H9 (cell line): Measurements from ENCODE around the gene HES6. TPM values are rescaled to one million over a fixed set of nuclear protein-coding genes. Genes with fewer than 3 reads are reported as not detected.
"Not testable (repeated sequence)": the region's sequence is repeated elsewhere in the genome, so short reads cannot be mapped to it uniquely, and the experiment has no call there.

ENCODE experiments used
- DNase-seq: peaks from one replicate; pipeline ENCODE4 v3.0.0-alpha.2; 2017
- H2AFZ ChIP-seq: one replicate; pipeline ENCODE4 v1.6.1; 2013; ENCODE audit warnings: mild to moderate bottlenecking, low read length, control low read depth, moderate library complexity
- H2AK5ac ChIP-seq: 2 replicates; pipeline ENCODE4 v1.6.1; 2013; ENCODE audit warnings: low read length, control low read depth, mixed read lengths; ENCODE audit not compliant: insufficient read length
- H2BK120ac ChIP-seq: one replicate; pipeline ENCODE4 v1.6.1; 2013; ENCODE audit warnings: low read depth, mild to moderate bottlenecking, low read length, control low read depth, inconsistent platforms; ENCODE audit not compliant: poor library complexity, severe bottlenecking
- H2BK12ac ChIP-seq: 2 replicates; pipeline ENCODE4 v1.6.1; 2013; ENCODE audit warnings: low read length, control low read depth, mixed read lengths, low read depth; ENCODE audit not compliant: insufficient read length
- H2BK15ac ChIP-seq: 2 replicates; pipeline ENCODE4 v1.6.1; 2013; ENCODE audit warnings: low read depth, low read length, control low read depth
- H2BK20ac ChIP-seq: one replicate; pipeline ENCODE4 v1.6.1; 2013; ENCODE audit warnings: low read depth, mild to moderate bottlenecking, low read length, control low read depth, inconsistent platforms; ENCODE audit not compliant: poor library complexity, severe bottlenecking
- H2BK5ac ChIP-seq: 2 replicates; pipeline ENCODE4 v1.6.1; 2013; ENCODE audit warnings: low read length, control low read depth, mixed read lengths; ENCODE audit not compliant: insufficient read length
- H3K14ac ChIP-seq: 2 replicates; pipeline ENCODE4 v1.6.1; 2013; ENCODE audit warnings: low read length, control low read depth; ENCODE audit not compliant: insufficient read depth
- H3K18ac ChIP-seq: 2 replicates; pipeline ENCODE4 v1.6.1; 2013; ENCODE audit warnings: low read depth, mild to moderate bottlenecking, mixed read lengths, low read length, control low read depth; ENCODE audit not compliant: insufficient read length
- H3K23ac ChIP-seq: 2 replicates; pipeline ENCODE4 v1.6.1; 2013; ENCODE audit warnings: low read length, control low read depth, mixed read lengths, low read depth; ENCODE audit not compliant: insufficient read length
- H3K23me2 ChIP-seq: 2 replicates; pipeline ENCODE4 v1.6.1; 2013; ENCODE audit warnings: low read depth, mild to moderate bottlenecking, mixed read lengths, low read length, control low read depth; ENCODE audit not compliant: insufficient read length, poor library complexity, severe bottlenecking
- H3K27ac ChIP-seq: 2 replicates; pipeline ENCODE4 v1.5.1; 2013; ENCODE audit warnings: low read length, control low read depth, mixed read lengths, low read depth; ENCODE audit not compliant: insufficient read length
- H3K27me3 ChIP-seq: 2 replicates; pipeline ENCODE4 v1.6.1; 2013; ENCODE audit warnings: low read length, control low read depth, inconsistent platforms; ENCODE audit not compliant: insufficient read depth
- H3K4ac ChIP-seq: 2 replicates; pipeline ENCODE4 v1.6.1; 2013; ENCODE audit warnings: low read depth, mild to moderate bottlenecking, control low read depth, inconsistent platforms, low read length, moderate library complexity
- H3K4me1 ChIP-seq: 2 replicates; pipeline ENCODE4 v1.6.1; 2013; ENCODE audit warnings: low read length, control low read depth, inconsistent platforms; ENCODE audit not compliant: insufficient read depth
- H3K4me2 ChIP-seq: 2 replicates; pipeline ENCODE4 v1.6.1; 2013; ENCODE audit warnings: low read length, control low read depth, mixed read lengths; ENCODE audit not compliant: insufficient read length, insufficient read depth
- H3K56ac ChIP-seq: 2 replicates; pipeline ENCODE4 v1.6.1; 2013; ENCODE audit warnings: low read depth, mild to moderate bottlenecking, mixed read lengths, low read length, control low read depth; ENCODE audit not compliant: insufficient read length
- H3K79me1 ChIP-seq: 2 replicates; pipeline ENCODE4 v1.6.1; 2013; ENCODE audit warnings: low read depth, mild to moderate bottlenecking, moderate library complexity, low read length, control low read depth, inconsistent platforms; ENCODE audit not compliant: insufficient read depth, poor library complexity, severe bottlenecking
- H3K79me2 ChIP-seq: 2 replicates; pipeline ENCODE4 v1.6.1; 2013; ENCODE audit warnings: low read length, control low read depth, inconsistent platforms; ENCODE audit not compliant: insufficient read depth
- H3K9ac ChIP-seq: 2 replicates; pipeline ENCODE4 v1.6.1; 2013; ENCODE audit warnings: low read length, control low read depth, mixed read lengths; ENCODE audit not compliant: insufficient read length; ENCODE audit errors: extremely low read depth
- H3K9me3 ChIP-seq: one replicate; pipeline ENCODE4 v1.6.1; 2013; ENCODE audit warnings: low read depth, low read length, inconsistent platforms; ENCODE audit not compliant: control insufficient read depth
- H3T11ph ChIP-seq: one replicate; pipeline ENCODE4 v1.6.1; 2013; ENCODE audit warnings: mild to moderate bottlenecking, low read length, control low read depth, inconsistent platforms
- H4K20me1 ChIP-seq: one replicate; pipeline ENCODE4 v1.6.1; 2013; ENCODE audit not compliant: control insufficient read depth, insufficient read length, insufficient read depth
- H4K5ac ChIP-seq: 2 replicates; pipeline ENCODE4 v1.6.1; 2013; ENCODE audit warnings: low read depth, mild to moderate bottlenecking, mixed read lengths, low read length, control low read depth; ENCODE audit not compliant: insufficient read length
- H4K8ac ChIP-seq: replicated peaks from 2 replicates; pipeline ENCODE4 v1.6.1; 2013; ENCODE audit warnings: low read length, control low read depth, mixed read lengths, low read depth; ENCODE audit not compliant: insufficient read length
- H4K91ac ChIP-seq: 2 replicates; pipeline ENCODE4 v1.6.1; 2013; ENCODE audit warnings: low read depth, mild to moderate bottlenecking, moderate library complexity, mixed read lengths, low read length, control low read depth; ENCODE audit not compliant: insufficient read length
- H3K27ac Mint-ChIP-seq, 3 experiments: 2 replicates in 2 of 3; 3 replicates in 1 of 3; pipeline ENCODE4 v1.8.0; 2020 to 2021; ENCODE audit warnings: mixed read lengths in 3 of 3, mild to moderate bottlenecking in 1 of 3, moderate library complexity in 1 of 3
- H3K27me3 Mint-ChIP-seq: 2 replicates; pipeline ENCODE4 v1.8.0; 2021; ENCODE audit warnings: low read depth, mild to moderate bottlenecking, moderate library complexity, mixed read lengths
- H3K36me3 Mint-ChIP-seq, 3 experiments: 2 replicates in 2 of 3; 3 replicates in 1 of 3; pipeline ENCODE4 v1.8.0; 2020 to 2021; ENCODE audit warnings: low read depth in 3 of 3, mixed read lengths in 3 of 3; ENCODE audit not compliant: insufficient read depth in 1 of 3
- H3K4me1 Mint-ChIP-seq, 2 experiments: 2 replicates each; pipeline ENCODE4 v1.8.0; 2020; ENCODE audit warnings: mixed read lengths in 2 of 2
- H3K4me3 Mint-ChIP-seq, 2 experiments: 2 replicates in 1 of 2; 3 replicates in 1 of 2; pipeline ENCODE4 v1.8.0; 2020 to 2021; ENCODE audit warnings: mild to moderate bottlenecking in 2 of 2, mixed read lengths in 2 of 2, moderate library complexity in 1 of 2
- H3K9me3 Mint-ChIP-seq, 2 experiments: 2 replicates in 1 of 2; 3 replicates in 1 of 2; pipeline ENCODE4 v1.8.0; 2020; ENCODE audit warnings: mild to moderate bottlenecking in 2 of 2, mixed read lengths in 2 of 2, moderate library complexity in 1 of 2
- CTCF ChIP-seq: fragments of 200-600 bp; sonication (generic); conservative IDR thresholded peaks from 3 replicates; pipeline ENCODE4 v1.8.0; 2021; ENCODE audit warnings: antibody characterized with exemption, mild to moderate bottlenecking
- WGBS: extraction: QIAGEN DNeasy Blood & Tissue Kit; methylation state at CpG from one replicate; pipeline ENCODE4 v1.1.7; 2013; ENCODE audit warnings: missing lambda C conversion rate, low lambda C conversion rate, mixed read lengths; ENCODE audit not compliant: insufficient read length; ENCODE audit errors: extremely low coverage; 5-methylcytosine and 5-hydroxymethylcytosine counted together
- total RNA-seq: library from RNA; stranded (reverse); gene quantifications from 2 replicates; pipeline ENCODE4 v1.2.1, GENCODE V29; 2021

Gene HES6
- total RNA-seq, 1 experiment from 2014 or later = 27.1 TPM

GRCh38 chr2:238272156-238272555 is 32.3 kb upstream of the HES6 start:
- Histone ChIP-seq H3K4me1 (no peaks in the 10 kb centered on the region), H2BK12ac (no peak overlapping the region), H3K9me3 (no peaks in the 10 kb centered on the region), H2AK5ac (no peak overlapping the region), H2BK15ac (no peak overlapping the region), H3K27me3 (no peaks in the 10 kb centered on the region), H3K14ac (no peak overlapping the region), H3K79me1 (no peaks in the 10 kb centered on the region), H3K79me2 (no peaks in the 10 kb centered on the region), H4K8ac (no peak overlapping the region), H3K23me2 (no peaks in the 10 kb centered on the region), H4K5ac (no peak overlapping the region), H4K20me1 (no peaks in the 10 kb centered on the region), H2AFZ (no peak overlapping the region), H2BK20ac (no peak overlapping the region), H3T11ph (no peak overlapping the region), H2BK120ac (no peak overlapping the region), H3K4me2 (no peak overlapping the region), H3K23ac (no peak overlapping the region), H3K4ac (no peak overlapping the region), H3K18ac (no peak overlapping the region), H3K9ac (no peak overlapping the region), H2BK5ac (no peak overlapping the region), H3K56ac (no peak overlapping the region), H3K27ac (no peak overlapping the region), H4K91ac (no peak overlapping the region)
- WGBS = no CpG with 5 or more reads among the region's 4 CpGs
- H3K4me1 Mint-ChIP-seq = no peaks in the 10 kb centered on the region
- H3K27me3 Mint-ChIP-seq = no peaks in the 10 kb centered on the region
- TF ChIP-seq CTCF = no peak
- H3K36me3 Mint-ChIP-seq = peaks cover 3 to 40% (median 30%) of the 10 kb centered on the region in 3 experiments; a peak in 6 of 7 replicates
- no peak overlapping the region for H3K4me3 Mint-ChIP-seq
- no peaks in the 10 kb centered on the region for H3K9me3 Mint-ChIP-seq
- H3K27ac Mint-ChIP-seq = no peak overlapping the region; a peak in 1 of 7 replicates
- DNase-seq = no peak

- not testable (repeated sequence) for H3K79me2 ChIP-seq, H3K4me2 ChIP-seq, H3K23ac ChIP-seq, H3K9me3 ChIP-seq, H4K91ac ChIP-seq, H2AK5ac ChIP-seq, H2AFZ ChIP-seq, H2BK5ac ChIP-seq, H3K27ac ChIP-seq, DNase-seq, H3K56ac ChIP-seq, H2BK12ac ChIP-seq, H2BK15ac ChIP-seq, H3K27me3 Mint-ChIP-seq, H4K20me1 ChIP-seq, H2BK120ac ChIP-seq, H3K9me3 Mint-ChIP-seq, H4K8ac ChIP-seq, H3K23me2 ChIP-seq, H3K4me1 ChIP-seq, H3K4me1 Mint-ChIP-seq, H3K9ac ChIP-seq, H3K18ac ChIP-seq, H3K27me3 ChIP-seq, H3K79me1 ChIP-seq, H3K4me3 Mint-ChIP-seq, H4K5ac ChIP-seq, H3T11ph ChIP-seq, H3K14ac ChIP-seq, H2BK20ac ChIP-seq, H3K4ac ChIP-seq
- WGBS = no CpG with 5 or more reads among the region's 8 CpGs
- Mint-ChIP-seq H3K36me3 (peaks cover 3 to 42% (median 31%) of the 10 kb centered on the region in 3 experiments; a peak in 6 of 7 replicates), H3K27ac (peak overlapping the region in 1 of 3 experiments; percentile 9; a peak in 1 of 7 replicates)
Observed at GRCh38 chr2:238271686-238272085, 31.8 kb upstream of the HES6 start.
